Pancreas (tissue), 10 donors: ENCODE results near the gene ZC2HC1B. TPM values are rescaled to one million over a fixed set of nuclear protein-coding genes. Genes with fewer than 3 reads are reported as not detected.
A peak's percentile ranks its signal among the peaks of the same experiment; 100 is the strongest.

Experiments
- ATAC-seq, 4 donors: fragments of 200-7000 bp; cut with Tn5 transposase; one replicate each; pipeline versions ENCODE4 v1.8.0 to v1.9.1; 2020; ENCODE audit warnings: mild to moderate bottlenecking in 4 of 4, moderate library complexity in 4 of 4
- DNase-seq, 6 donors: peaks; one replicate each; pipeline ENCODE4 v3.0.0-alpha.2; 2020
- FAIRE-seq: peaks from 2 replicates; lab custom pipeline; 2012; peaks lifted over from hg19 to GRCh38; lab: Jason Lieb, UNC
- H3K27ac ChIP-seq, 4 donors: fragments of 200-600 bp; sonication (generic); 1 replicate in 3 of 4; 2 replicates in 1 of 4; pipeline versions ENCODE4 v1.5.0 to v1.8.0; 2020
- H3K27me3 ChIP-seq, 4 donors: fragments of 200-600 bp; one replicate each; pipeline ENCODE4 v1.8.0; 2021
- H3K36me3 ChIP-seq, 3 donors: fragments of 200-600 bp; sonication (generic) in 1 of 3; one replicate each; pipeline versions ENCODE4 v1.5.0 to v1.8.0; 2020 to 2021
- H3K4me1 ChIP-seq, 3 donors: fragments of 200-600 bp; one replicate each; pipeline ENCODE4 v1.8.0; 2021
- H3K4me3 ChIP-seq, 4 donors: fragments of 200-600 bp; sonication (generic) in 2 of 4; one replicate each; pipeline versions ENCODE4 v1.5.0 to v1.8.0; 2020 to 2021
- H3K9me3 ChIP-seq, 4 donors: fragments of 200-600 bp; one replicate each; pipeline ENCODE4 v1.8.0; 2021
- WGBS, 2 donors: extraction: QIAGEN DNeasy Blood & Tissue Kit; methylation state at CpG; one replicate each; pipeline ENCODE4 v1.1.7; 2013; 5-methylcytosine and 5-hydroxymethylcytosine counted together
- intact Hi-C, 3 donors: fragments of 100-400 bp; cut with DNase I; formaldehyde crosslinking; loops; one replicate each; pipeline versions ENCODE4 v1.11.1 to v1.14.2; 2022
- polyA plus RNA-seq, 2 donors: library from polyadenylated mRNA; stranded (reverse); fragments of 200-250 nt; gene quantifications; one replicate each; pipeline ENCODE4 v1.2.3, GENCODE V29; 2013
- total RNA-seq, 6 donors: library from RNA; stranded (reverse); fragmentation: NEBNext Ultra II Directional in 4 of 6; extraction: Animal tissue kit (Norgen Biotek cat#: 25700) in 4 of 6; gene quantifications; one replicate each; pipeline versions ENCODE4 v1.2.1 to v1.2.4, GENCODE V29; 2021 to 2023
- TF ChIP-seq, protein P1 (sequence below), 4 donors: fragments of 200-600 bp; sonication (generic) in 3 of 4; IDR thresholded peaks; one replicate each; pipeline versions ENCODE4 v1.5.0 to v1.8.0; 2021; ENCODE audit warnings: antibody characterized with exemption in 4 of 4
- donor health status: healthy with polysubstance abuse.
- donor health status: DM: no; HTN: no; CAD: no; lungs with moderate emphysema.
- donor health status: DM: no; HTN: no; CAD: no.
- donor health status: control.
- donor health status: control.
- donor health status: Bipolar disorder and iron deficiency.
- donor health status: DM: yes; HTN: yes; CAD: no.
- donor health status: DM: no; HTN: no; CAD: no.
- donor health status: DM: no; HTN: no; CAD: no.
- donor health status: DM: yes; HTN: yes; CAD: no.

ZC2HC1B gene
- total and polyA plus RNA-seq, 8 donors = not detected

DNA sequence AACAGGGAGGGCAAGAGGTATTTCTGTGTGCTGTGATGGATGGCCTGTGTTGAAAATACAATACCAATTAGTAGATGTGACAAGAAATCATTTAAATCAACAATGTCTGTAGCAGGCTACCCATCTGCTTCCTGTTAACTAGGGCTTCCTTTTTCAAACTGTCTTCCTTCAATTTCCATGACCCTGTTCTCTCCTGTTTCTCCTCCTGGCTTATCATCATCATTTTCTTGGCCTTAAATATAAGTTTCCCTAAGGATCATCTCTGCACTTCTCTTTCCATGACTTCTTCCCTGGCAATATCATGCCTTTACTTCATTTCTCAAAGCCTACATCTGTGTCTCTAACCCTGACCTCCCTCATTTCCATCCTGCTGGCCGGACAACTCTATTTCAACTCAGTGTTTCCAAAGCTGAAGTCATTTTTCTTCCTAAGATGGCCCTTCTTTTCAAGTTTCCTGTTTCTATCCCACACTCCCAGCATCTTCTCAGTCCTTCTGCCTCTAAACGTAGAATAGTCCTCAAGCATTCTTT is 18.2 kb downstream of the ZC2HC1B start:
- H3K9me3 ChIP-seq = no peaks in the 10 kb centered on the region
- 69 to 70% methylated on average over 2 of the region's 2 CpGs for WGBS, 2 donors
- DNase-seq (no peak), ATAC-seq (no peak), FAIRE-seq (no peak)
- H3K4me1 ChIP-seq = no peaks in the 10 kb centered on the region
- no peak overlapping the region for H3K27ac ChIP-seq
- no peaks in the 10 kb centered on the region for H3K27me3 ChIP-seq
- H3K4me3 ChIP-seq = no peak overlapping the region
- no peaks in the 10 kb centered on the region for H3K36me3 ChIP-seq
- TF ChIP-seq, protein P1, sequence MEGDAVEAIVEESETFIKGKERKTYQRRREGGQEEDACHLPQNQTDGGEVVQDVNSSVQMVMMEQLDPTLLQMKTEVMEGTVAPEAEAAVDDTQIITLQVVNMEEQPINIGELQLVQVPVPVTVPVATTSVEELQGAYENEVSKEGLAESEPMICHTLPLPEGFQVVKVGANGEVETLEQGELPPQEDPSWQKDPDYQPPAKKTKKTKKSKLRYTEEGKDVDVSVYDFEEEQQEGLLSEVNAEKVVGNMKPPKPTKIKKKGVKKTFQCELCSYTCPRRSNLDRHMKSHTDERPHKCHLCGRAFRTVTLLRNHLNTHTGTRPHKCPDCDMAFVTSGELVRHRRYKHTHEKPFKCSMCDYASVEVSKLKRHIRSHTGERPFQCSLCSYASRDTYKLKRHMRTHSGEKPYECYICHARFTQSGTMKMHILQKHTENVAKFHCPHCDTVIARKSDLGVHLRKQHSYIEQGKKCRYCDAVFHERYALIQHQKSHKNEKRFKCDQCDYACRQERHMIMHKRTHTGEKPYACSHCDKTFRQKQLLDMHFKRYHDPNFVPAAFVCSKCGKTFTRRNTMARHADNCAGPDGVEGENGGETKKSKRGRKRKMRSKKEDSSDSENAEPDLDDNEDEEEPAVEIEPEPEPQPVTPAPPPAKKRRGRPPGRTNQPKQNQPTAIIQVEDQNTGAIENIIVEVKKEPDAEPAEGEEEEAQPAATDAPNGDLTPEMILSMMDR (IDR thresholded peaks at IDR 0.05) = no peak
- intact Hi-C loops = no loop called here

DNA sequence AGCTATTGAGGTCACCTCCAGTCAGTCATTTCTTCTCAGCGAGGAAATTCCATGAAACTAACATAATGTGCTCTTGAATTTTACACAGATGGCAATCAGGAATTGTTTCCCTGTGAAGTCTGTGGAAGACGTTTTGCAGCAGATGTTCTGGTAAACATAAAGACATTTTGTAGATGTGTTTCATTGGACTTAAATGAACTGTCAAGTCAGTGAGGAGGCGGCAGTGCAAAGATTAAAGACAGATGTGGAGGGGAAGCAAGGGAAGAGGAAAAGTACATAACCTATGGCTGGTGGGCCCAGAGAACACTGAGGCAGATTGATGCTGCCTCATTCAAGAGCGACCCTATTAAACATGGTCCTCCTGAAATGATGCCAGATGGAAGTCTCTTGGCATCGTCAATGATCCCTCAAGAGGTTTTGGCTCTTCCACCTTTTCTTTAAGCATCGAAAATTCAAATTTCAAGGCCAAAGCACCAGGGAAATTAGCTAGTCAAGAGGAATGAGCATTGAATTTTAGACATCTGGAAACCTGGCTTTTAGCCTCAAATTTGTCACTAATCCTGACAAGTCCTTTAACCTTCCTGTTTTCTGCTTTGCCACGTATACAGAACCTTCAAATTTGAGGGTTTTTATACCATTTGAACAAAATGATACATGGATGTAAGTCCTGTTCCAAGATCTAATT is 20.1 kb downstream of the ZC2HC1B start:
- TF ChIP-seq, protein P1 (IDR thresholded peaks at IDR 0.05) = no peak
- ATAC-seq = no peak
- no peak for FAIRE-seq
- no peak for DNase-seq
- Histone ChIP-seq H3K4me1 (no peaks in the 10 kb centered on the region), H3K27me3 (no peaks in the 10 kb centered on the region), H3K9me3 (no peaks in the 10 kb centered on the region), H3K4me3 (no peak overlapping the region), H3K36me3 (no peaks in the 10 kb centered on the region), H3K27ac (no peak overlapping the region)
- intact Hi-C loops = no loop called here
- WGBS, 2 donors = 73 to 75% methylated on average over 7 of the region's 7 CpGs

DNA sequence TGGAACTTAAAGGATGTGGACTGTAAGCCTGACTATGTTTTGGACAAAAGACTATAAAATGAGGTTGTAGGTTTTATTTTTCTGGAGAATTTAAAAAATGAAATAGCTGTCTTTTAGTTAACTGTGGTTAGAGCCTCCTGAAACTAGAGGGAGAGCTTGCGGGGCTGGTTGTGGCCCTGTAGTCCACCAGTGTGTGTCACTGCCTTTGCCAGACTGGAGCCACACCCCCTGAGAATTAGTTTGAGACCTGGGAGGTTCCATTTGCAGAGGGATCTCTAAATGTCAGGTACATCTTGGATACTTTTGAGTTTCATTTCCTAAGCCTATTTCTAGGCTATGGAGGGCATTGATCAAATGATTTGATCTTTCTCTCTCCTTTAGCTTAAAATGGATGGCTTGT is 20.8 kb downstream of the ZC2HC1B start:
- no peak overlapping the region for H3K4me3 ChIP-seq
- H3K36me3 ChIP-seq = no peaks in the 10 kb centered on the region
- WGBS, 2 donors = 97 to 100% methylated on average over 1 of the region's 1 CpG
- FAIRE-seq (no peak), ATAC-seq (no peak), DNase-seq (no peak)
- H3K9me3 ChIP-seq = no peaks in the 10 kb centered on the region
- no peaks in the 10 kb centered on the region for H3K4me1 ChIP-seq
- H3K27me3 ChIP-seq = no peaks in the 10 kb centered on the region
- no peak overlapping the region for H3K27ac ChIP-seq
- intact Hi-C loops = no loop called here
- TF ChIP-seq, protein P1 (IDR thresholded peaks at IDR 0.05) = no peak

GRCh38 chr6:143894655-143895054 is 30.4 kb downstream of the ZC2HC1B start:
- no peaks in the 10 kb centered on the region for H3K4me1 ChIP-seq
- 89 to 95% methylated on average over 1 of the region's 1 CpG for WGBS, 2 donors
- TF ChIP-seq, protein P1 (IDR thresholded peaks at IDR 0.05) = no peak
- no peak overlapping the region for H3K27ac ChIP-seq
- FAIRE-seq (peak; percentile 59), DNase-seq (no peak), ATAC-seq (no peak)
- H3K36me3 ChIP-seq = no peaks in the 10 kb centered on the region
- no peaks in the 10 kb centered on the region for H3K9me3 ChIP-seq
- no peaks in the 10 kb centered on the region for H3K27me3 ChIP-seq
- intact Hi-C loops = no loop called here
- no peak overlapping the region for H3K4me3 ChIP-seq
